AG09319 (cell line): ENCODE measurements around the gene RPL29.

Experiments
- DNase-seq: peaks from one replicate; pipeline ENCODE4 v3.0.0-alpha.2; 2010; ENCODE audit warnings: low read depth; ENCODE audit errors: extremely low read depth
- CTCF ChIP-seq: IDR thresholded peaks from 2 replicates; pipeline ENCODE4 v1.5.1; 2011; ENCODE audit warnings: low read depth, mild to moderate bottlenecking, inconsistent platforms, low read length, moderate library complexity

The RPL29 gene

GRCh38 chr3:52032702-52033408 is 37.2 kb upstream of the RPL29 start:
- DNase-seq: no peak
- TF ChIP-seq CTCF: no peak

GRCh38 chr3:52031896-52032295 is 36.2 kb upstream of the RPL29 start:
- no peak for TF ChIP-seq CTCF
- DNase-seq: no peak

GRCh38 chr3:52030714-52031310 is 35.1 kb upstream of the RPL29 start:
- no peak for TF ChIP-seq CTCF

DNA sequence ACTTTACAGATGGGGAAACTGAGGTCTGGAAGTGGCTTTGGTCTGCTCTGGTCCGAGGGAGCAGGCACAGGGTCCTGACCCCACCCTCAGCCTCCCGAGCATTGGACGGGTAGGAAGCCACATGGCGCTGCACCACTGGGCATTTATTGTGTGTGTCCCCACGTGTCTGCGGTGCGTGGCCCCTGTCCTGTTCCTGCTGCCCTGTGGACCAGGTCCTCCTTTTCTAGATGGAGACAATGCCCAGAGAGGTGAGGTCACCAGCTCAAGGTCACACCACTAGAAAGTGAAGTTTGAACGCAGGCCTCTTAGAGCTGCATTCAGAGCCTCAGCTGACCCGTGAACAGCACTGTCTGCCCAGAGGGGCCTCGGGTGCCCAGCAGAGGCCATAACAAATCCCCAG is 33.8 kb upstream of the RPL29 start:
- TF ChIP-seq CTCF: no peak
- no peak for DNase-seq

More at GRCh38 chr3:52030714-52031310, 35.1 kb upstream of the RPL29 start:
- no peak for DNase-seq

DNA sequence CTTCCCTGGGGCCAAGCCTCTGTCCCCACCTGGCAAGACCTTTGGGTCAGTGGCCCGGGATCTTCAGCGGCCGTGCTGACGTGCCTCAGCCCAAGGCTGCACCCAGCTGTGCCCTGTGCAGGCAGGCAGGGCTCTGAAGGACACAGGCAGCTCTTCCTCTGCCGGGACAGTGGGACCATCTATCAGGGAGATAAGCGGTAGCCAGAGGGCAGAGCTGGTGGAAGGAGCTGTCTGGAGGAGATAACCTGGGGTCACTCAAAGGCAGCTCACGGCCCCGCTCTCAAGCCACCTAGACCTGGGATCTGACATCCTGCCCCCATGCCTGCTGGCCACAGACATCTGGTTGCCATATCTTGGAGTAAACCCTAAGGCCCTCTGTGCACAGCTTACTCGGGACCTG is 33.4 kb upstream of the RPL29 start:
- TF ChIP-seq CTCF: no peak
- DNase-seq: no peak

- DNase-seq: no peak
- TF ChIP-seq CTCF: no peak
Measured at GRCh38 chr3:52028572-52028971, 32.9 kb upstream of the RPL29 start.

DNA sequence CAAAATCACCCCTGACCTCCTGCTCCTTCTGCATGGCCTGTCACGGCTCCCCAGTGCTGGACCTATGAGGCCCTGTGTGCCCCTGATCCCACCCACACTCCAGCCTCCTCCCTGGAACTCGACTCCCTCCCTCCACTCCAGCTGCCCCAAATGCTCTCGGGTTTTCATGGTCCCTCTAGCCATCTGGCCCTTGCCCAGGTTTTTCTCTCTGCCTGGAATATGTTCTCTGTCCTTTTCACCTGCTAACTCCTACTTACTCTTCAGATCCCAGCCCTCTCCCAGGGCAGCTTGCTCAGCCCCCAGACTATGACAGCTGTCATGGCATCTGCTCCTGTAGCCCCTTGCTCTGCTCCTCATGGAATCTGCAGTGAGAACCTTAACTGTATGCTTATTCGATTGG is 30.3 kb upstream of the RPL29 start:
- no peak for TF ChIP-seq CTCF
- DNase-seq: no peak
